Activated CD8-positive, alpha-beta memory T cell treated with anti-CD3 and anti-CD28 coated beads for 48 hours (primary cell): ENCODE data around the gene BGN.

Experiments used
- DNase-seq, 3 experiments: peaks; one replicate each; pipeline ENCODE4 v3.0.0-alpha.2; 2020; ENCODE audit warnings: low read depth in 2 of 3, low spot score in 2 of 3

Gene BGN

GRCh38 chrX:153525451-153525850 lies 30.7 kb downstream of the BGN start:
- no peak for DNase-seq

GRCh38 chrX:153526042-153526441 lies 31.3 kb downstream of the BGN start:
- no peak for DNase-seq

GRCh38 chrX:153526801-153527200 lies 32.0 kb downstream of the BGN start:
- no peak for DNase-seq

- no peak for DNase-seq
Measured at GRCh38 chrX:153527208-153527607, 32.4 kb downstream of the BGN start.

GRCh38 chrX:153530411-153531129 lies 35.8 kb downstream of the BGN start:
- no peak for DNase-seq

- no peak for DNase-seq
Measured at GRCh38 chrX:153533091-153533490, 38.3 kb downstream of the BGN start.

- DNase-seq: no peak
Measured at GRCh38 chrX:153537080-153537479, 42.3 kb downstream of the BGN start.

- DNase-seq: no peak
Measured at GRCh38 chrX:153537526-153538295, 42.9 kb downstream of the BGN start.

- no peak for DNase-seq
Measured at GRCh38 chrX:153538424-153538823, 43.6 kb downstream of the BGN start.

GRCh38 chrX:153539171-153539978 lies 44.6 kb downstream of the BGN start:
- DNase-seq: peak; percentile 23 to 54 (median 25)

GRCh38 chrX:153539979-153540358 lies 45.2 kb downstream of the BGN start:
- DNase-seq: no peak

- no peak for DNase-seq
Measured at GRCh38 chrX:153544727-153545126, 49.9 kb downstream of the BGN start.

- no peak for DNase-seq
Measured at GRCh38 chrX:153546386-153546785, 51.6 kb downstream of the BGN start.

- no peak for DNase-seq
Measured at GRCh38 chrX:153547195-153547594, 52.4 kb downstream of the BGN start.

GRCh38 chrX:153549231-153549630 lies 54.5 kb downstream of the BGN start:
- no peak for DNase-seq

GRCh38 chrX:153549807-153550206 lies 55.0 kb downstream of the BGN start:
- no peak for DNase-seq

- no peak for DNase-seq
Measured at GRCh38 chrX:153551135-153551534, 56.4 kb downstream of the BGN start.

- DNase-seq: peak; percentile 6 to 29 (median 11)
Measured at GRCh38 chrX:153554519-153555167, 59.9 kb downstream of the BGN start.

GRCh38 chrX:153556767-153557166 lies 62.0 kb downstream of the BGN start:
- DNase-seq: no peak

GRCh38 chrX:153557618-153558355 lies 63.0 kb downstream of the BGN start:
- no peak for DNase-seq
